DND-41 (cell line): Measurements from ENCODE around the gene CHI3L2.

ENCODE experiments used
- ATAC-seq: fragments of 200-7000 bp; cut with Tn5 transposase; 3 replicates; pipeline ENCODE4 v1.9.1; 2021; ENCODE audit warnings: low read depth; ENCODE audit not compliant: insufficient read depth
- DNase-seq: peaks from one replicate; pipeline ENCODE4 v3.0.0-alpha.2; 2020
- H2AFZ ChIP-seq: 2 replicates; pipeline ENCODE4 v1.6.0; 2012; ENCODE audit warnings: low read depth, low read length
- H3K27ac ChIP-seq: 2 replicates; pipeline ENCODE4 v1.5.1; 2012; ENCODE audit warnings: low read length, inconsistent platforms
- H3K27me3 ChIP-seq: fragments of 200-600 bp; sonication (generic); 2 replicates; pipeline ENCODE4 v1.6.0; 2012; ENCODE audit warnings: low read length, mild to moderate bottlenecking, inconsistent platforms; ENCODE audit not compliant: insufficient read depth, poor library complexity
- H3K36me3 ChIP-seq: 2 replicates; pipeline ENCODE4 v1.5.1; 2012; ENCODE audit warnings: low read length, inconsistent platforms; ENCODE audit not compliant: insufficient read depth
- H3K4me1 ChIP-seq: 2 replicates; pipeline ENCODE4 v1.5.1; 2012; ENCODE audit warnings: mild to moderate bottlenecking, low read length; ENCODE audit not compliant: insufficient read depth
- H3K4me2 ChIP-seq: 2 replicates; pipeline ENCODE4 v1.6.0; 2012; ENCODE audit warnings: mild to moderate bottlenecking, moderate library complexity, low read length, inconsistent platforms; ENCODE audit not compliant: insufficient read depth
- H3K4me3 ChIP-seq, 2 experiments: fragments of 200-600 bp in 1 of 2; shearing (Covaris generic) in 1 of 2; 2 replicates each; pipeline ENCODE4 v1.5.1; 2012 to 2016; ENCODE audit warnings: inconsistent platforms in 2 of 2, low read length in 2 of 2, mild to moderate bottlenecking in 2 of 2, low read depth in 1 of 2, moderate library complexity in 1 of 2
- H3K79me2 ChIP-seq: 2 replicates; pipeline ENCODE4 v1.6.0; 2012; ENCODE audit warnings: low read length, inconsistent platforms; ENCODE audit not compliant: insufficient read depth
- H3K9ac ChIP-seq: 2 replicates; pipeline ENCODE4 v1.6.0; 2012; ENCODE audit warnings: low read depth, mild to moderate bottlenecking, inconsistent platforms, low read length, moderate library complexity
- H3K9me3 ChIP-seq: 2 replicates; pipeline ENCODE4 v1.5.1; 2012; ENCODE audit warnings: low read length, moderate library complexity, mild to moderate bottlenecking, inconsistent platforms; ENCODE audit not compliant: insufficient read depth, severe bottlenecking
- H4K20me1 ChIP-seq: 2 replicates; pipeline ENCODE4 v1.6.0; 2012; ENCODE audit warnings: low read length; ENCODE audit not compliant: insufficient read depth
- EZH2 ChIP-seq: IDR thresholded peaks from 3 replicates; pipeline ENCODE4 v1.6.1; 2012; ENCODE audit warnings: borderline replicate concordance, low read depth, mild to moderate bottlenecking, moderate library complexity, low read length, inconsistent platforms; ENCODE audit not compliant: severe bottlenecking
- TF ChIP-seq, protein P1 (sequence below): IDR thresholded peaks from 2 replicates; pipeline ENCODE4 v1.5.1; 2012; ENCODE audit warnings: borderline replicate concordance, low read length, moderate library complexity, mild to moderate bottlenecking; ENCODE audit not compliant: poor library complexity, severe bottlenecking; ENCODE audit errors: extremely low read depth

The CHI3L2 gene

DNA sequence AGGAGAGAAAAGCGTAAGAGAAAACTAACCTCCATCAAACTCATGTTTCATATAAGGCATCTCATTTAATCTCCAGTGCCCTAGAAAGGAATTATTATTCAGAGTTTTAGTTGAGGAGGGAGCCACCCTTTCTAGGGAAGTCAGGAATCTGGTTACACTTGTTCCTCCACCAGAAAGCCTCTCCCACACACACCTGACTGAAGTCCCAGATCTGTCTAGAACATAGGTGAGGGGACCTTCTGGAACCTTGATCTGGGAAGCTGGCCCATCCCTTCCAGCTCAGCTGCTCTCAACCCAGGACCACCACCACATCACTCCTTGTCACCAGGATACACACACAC lies 25.2 kb upstream of the CHI3L2 start:
- ATAC-seq (no peak), DNase-seq (no peak)
- TF ChIP-seq, protein P1, sequence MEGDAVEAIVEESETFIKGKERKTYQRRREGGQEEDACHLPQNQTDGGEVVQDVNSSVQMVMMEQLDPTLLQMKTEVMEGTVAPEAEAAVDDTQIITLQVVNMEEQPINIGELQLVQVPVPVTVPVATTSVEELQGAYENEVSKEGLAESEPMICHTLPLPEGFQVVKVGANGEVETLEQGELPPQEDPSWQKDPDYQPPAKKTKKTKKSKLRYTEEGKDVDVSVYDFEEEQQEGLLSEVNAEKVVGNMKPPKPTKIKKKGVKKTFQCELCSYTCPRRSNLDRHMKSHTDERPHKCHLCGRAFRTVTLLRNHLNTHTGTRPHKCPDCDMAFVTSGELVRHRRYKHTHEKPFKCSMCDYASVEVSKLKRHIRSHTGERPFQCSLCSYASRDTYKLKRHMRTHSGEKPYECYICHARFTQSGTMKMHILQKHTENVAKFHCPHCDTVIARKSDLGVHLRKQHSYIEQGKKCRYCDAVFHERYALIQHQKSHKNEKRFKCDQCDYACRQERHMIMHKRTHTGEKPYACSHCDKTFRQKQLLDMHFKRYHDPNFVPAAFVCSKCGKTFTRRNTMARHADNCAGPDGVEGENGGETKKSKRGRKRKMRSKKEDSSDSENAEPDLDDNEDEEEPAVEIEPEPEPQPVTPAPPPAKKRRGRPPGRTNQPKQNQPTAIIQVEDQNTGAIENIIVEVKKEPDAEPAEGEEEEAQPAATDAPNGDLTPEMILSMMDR: no peak
- no peak for TF ChIP-seq EZH2
- Histone ChIP-seq H3K9ac (peak overlapping the region; percentile 73), H3K4me2 (peak overlapping the region; percentile 75), H3K9me3 (no peaks in the 10 kb centered on the region), H2AFZ (no peak overlapping the region), H3K4me3 (peak overlapping the region in 1 of 2 experiments; percentile 76; a peak in 2 of 4 replicates), H4K20me1 (no peaks in the 10 kb centered on the region; the same call in 1 of the 2 replicates), H3K27ac (peak overlapping the region; percentile 89), H3K4me1 (peaks cover 98% of the 10 kb centered on the region), H3K27me3 (no peaks in the 10 kb centered on the region), H3K79me2 (peaks cover 63% of the 10 kb centered on the region), H3K36me3 (peaks cover 30% of the 10 kb centered on the region)

DNA sequence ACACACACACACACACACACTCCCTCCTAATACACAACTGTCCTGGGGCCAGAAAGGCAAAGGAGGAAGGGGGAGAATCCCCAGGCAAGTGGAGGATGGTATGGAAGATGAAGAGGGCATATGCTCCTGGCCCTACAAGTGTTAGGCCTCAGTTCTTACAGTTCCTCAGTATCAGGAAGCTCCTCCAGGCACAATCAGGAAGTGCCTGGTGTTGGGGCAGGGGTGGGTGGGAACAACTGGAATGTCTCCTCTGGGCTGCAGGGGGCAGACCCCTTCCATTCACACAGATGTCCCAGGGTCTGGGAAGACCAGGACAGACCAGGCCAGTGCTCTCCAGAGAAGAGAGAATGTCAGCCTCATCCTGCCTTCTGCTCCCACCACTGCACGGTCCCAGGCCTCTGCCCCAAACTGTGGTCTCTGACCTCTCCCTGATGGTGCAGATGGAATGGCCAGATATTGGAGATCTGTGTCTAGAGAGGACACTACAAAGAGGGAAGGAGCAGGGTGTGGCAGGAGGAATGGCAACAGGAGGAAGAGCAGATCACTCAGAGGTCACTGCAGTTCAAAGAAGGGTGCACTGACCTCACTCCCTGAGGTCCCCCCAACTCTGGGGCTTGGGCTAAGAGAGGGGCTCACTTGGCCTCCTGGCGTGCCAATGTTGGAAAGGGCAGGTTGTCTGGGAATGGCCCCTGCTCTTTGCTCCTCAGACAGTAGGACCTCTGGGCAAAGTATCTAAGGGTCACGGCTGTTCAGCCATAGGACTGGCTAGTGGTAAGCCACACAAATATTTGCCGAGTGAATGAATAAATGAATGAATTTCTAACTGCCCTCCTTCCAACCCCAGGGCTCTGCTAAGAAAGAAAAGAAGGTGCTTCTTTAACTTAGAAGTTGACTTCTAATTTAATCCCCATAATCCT lies 24.5 kb upstream of the CHI3L2 start:
- peaks cover 57% of the 10 kb centered on the region for H3K79me2 ChIP-seq
- peak overlapping the region in 1 of 2 experiments; percentile 76; a peak in 2 of 4 replicates for H3K4me3 ChIP-seq
- peaks cover 23% of the 10 kb centered on the region for H3K36me3 ChIP-seq
- no peak for TF ChIP-seq EZH2
- TF ChIP-seq, protein P1: peak; percentile 41
- peak overlapping the region; percentile 73 for H3K9ac ChIP-seq
- no peaks in the 10 kb centered on the region for H3K27me3 ChIP-seq
- H4K20me1 ChIP-seq: no peaks in the 10 kb centered on the region
- DNase-seq: peak; percentile 41
- H3K27ac ChIP-seq: peak overlapping the region; percentile 89
- no peak overlapping the region for H2AFZ ChIP-seq
- H3K4me2 ChIP-seq: peak overlapping the region; percentile 75
- H3K4me1 ChIP-seq: peaks cover 98% of the 10 kb centered on the region
- no peak for ATAC-seq
- H3K9me3 ChIP-seq: no peaks in the 10 kb centered on the region

DNA sequence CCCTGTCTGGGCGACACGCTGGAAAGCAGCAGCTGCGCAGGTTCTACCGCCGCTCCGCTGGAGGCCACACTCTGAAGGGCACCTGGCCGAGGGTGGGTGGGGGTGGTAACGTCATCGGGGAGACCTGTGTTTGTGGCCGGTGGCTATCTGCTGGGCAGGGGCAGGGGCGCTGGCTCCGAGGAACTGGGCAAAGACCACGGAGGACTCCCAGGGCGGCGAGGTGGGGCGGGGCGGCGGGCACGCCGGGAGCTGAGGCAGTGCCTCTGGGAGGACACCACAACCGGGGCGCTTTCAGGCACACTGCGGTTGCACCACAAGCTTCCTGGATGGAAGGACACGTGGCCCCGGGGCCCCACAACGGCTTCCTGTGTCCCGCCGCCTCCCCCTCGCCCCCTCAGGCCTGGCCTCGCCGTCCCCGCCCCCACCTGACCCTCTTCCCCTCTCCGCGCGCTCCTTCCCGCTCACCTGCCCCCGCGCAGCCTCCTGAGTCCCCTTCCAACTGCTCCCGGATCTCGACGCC lies 23.8 kb upstream of the CHI3L2 start:
- TF ChIP-seq, protein P1: no peak
- TF ChIP-seq EZH2: no peak
- Histone ChIP-seq H3K4me1 (peaks cover 98% of the 10 kb centered on the region), H4K20me1 (no peaks in the 10 kb centered on the region), H3K9ac (peak overlapping the region; percentile 73), H3K4me2 (peak overlapping the region; percentile 75), H3K9me3 (no peaks in the 10 kb centered on the region), H3K4me3 (peak overlapping the region in 1 of 2 experiments; percentile 76; a peak in 2 of 4 replicates), H3K79me2 (peaks cover 49% of the 10 kb centered on the region), H3K27ac (peak overlapping the region; percentile 89), H3K27me3 (no peaks in the 10 kb centered on the region), H2AFZ (no peak overlapping the region), H3K36me3 (peaks cover 16% of the 10 kb centered on the region; the same call in 1 of the 2 replicates)
- DNase-seq (peak; percentile 96), ATAC-seq (peak; percentile 75)
